DMS53 treated with DMSO at 0.1 percent for 48 hours (cell line): ENCODE results near the gene GART.
"Not testable (repeated sequence)": the region's sequence is repeated elsewhere in the genome, so short reads cannot be mapped to it uniquely, and the experiment has no call there.

Experiments used
- DNase-seq: peaks from one replicate; lab custom pipeline; 2025; ENCODE audit not compliant: unreplicated experiment; lab: John Stamatoyannopoulos, UW

Gene GART

GRCh38 chr21:33473344-33473743 lies 68.6 kb downstream of the GART start:
- DNase-seq, result no peak

- no peak for DNase-seq
These were observed 71.2 kb downstream of the GART start for GRCh38 chr21:33470701-33471100.

GRCh38 chr21:33469183-33469582 lies 72.7 kb downstream of the GART start:
- DNase-seq, result not testable (repeated sequence)

- no peak for DNase-seq
These were observed 80.2 kb downstream of the GART start for GRCh38 chr21:33461538-33462250.

GRCh38 chr21:33458861-33459260 lies 83.1 kb downstream of the GART start:
- no peak for DNase-seq

GRCh38 chr21:33455686-33456446 lies 86.1 kb downstream of the GART start:
- no peak for DNase-seq
